SK-N-MC (cell line): Measurements from ENCODE around the gene IFRD1.

Experiments
- EZH2 ChIP-seq: fragments of 200-600 bp; sonication (generic); IDR thresholded peaks from one replicate; pipeline ENCODE4 v1.6.1; 2017; ENCODE audit warnings: antibody characterized with exemption
- POLR2AphosphoS5 ChIP-seq: IDR thresholded peaks from 2 replicates; pipeline ENCODE4 v1.6.1; 2012; ENCODE audit warnings: mild to moderate bottlenecking, low read depth, low read length, borderline replicate concordance

GRCh38 chr7:112523871-112524270 is 73.6 kb downstream of the IFRD1 start:
- TF ChIP-seq POLR2AphosphoS5 = no peak
- no peak for TF ChIP-seq EZH2
